G401.6 (cell line): ENCODE data around the gene CLK4.

Experiments used
- FAIRE-seq: peaks from 2 replicates; lab custom pipeline; 2012; peaks lifted over from hg19 to GRCh38; lab: Jason Lieb, UNC

The CLK4 gene

DNA sequence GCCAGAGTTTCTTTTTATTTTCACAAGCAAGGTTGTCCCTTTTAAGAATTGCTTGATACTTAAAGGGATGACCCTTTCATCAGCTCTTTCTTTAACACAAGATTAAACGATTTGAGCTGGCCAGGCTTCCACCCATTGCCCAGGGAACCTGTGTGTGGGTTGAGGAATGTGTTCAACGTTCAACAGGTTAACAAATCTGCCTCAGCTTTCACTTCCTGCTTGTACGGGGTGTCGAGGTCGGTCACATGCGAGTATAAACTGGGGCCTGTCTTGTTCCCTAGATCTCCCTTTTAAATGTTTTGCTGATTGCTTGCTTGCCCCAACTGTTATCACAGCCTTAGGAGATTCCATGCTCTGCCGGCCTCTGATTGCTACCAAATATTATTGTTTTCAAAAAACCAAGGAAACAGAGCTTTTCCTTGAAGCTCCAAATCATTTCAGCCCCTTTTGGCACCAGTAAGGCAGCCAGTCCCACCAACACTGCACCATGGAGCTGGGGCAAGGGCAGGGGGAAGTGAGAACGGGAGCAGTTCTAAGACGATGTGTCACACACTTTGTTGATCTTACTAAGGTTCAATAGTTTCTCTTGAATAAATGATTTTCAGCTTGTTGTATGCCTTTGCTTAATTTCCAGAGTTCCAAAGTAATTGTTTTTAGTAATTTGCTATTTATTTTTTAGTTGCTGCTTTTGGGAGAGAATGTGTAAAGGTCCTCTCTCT is 10.7 kb upstream of the CLK4 start:
- FAIRE-seq: no peak

- FAIRE-seq: no peak
These were observed 5.4 kb upstream of the CLK4 start for GRCh38 chr5:178632285-178632684.

DNA sequence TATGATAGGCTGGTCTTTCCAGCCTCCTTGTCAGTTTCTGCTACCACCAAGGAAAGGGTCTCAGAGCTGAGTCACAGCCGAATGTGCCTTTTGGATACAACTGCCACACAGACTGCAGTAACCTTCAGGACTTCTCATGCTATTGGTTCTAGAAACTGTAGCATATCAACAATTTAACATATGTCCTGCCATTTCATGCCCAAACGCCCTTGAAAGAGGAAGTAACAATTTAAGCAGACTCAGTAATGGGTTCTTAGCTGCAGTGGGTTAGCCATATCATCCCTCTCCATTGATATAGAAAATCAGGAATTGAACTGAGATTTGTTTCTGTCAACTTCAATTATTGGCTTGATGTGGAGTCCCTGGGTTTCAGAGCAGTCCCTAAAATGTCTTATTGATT is 4.1 kb upstream of the CLK4 start:
- FAIRE-seq: no peak

GRCh38 chr5:178630475-178630930 is 3.7 kb upstream of the CLK4 start:
- no peak for FAIRE-seq

DNA sequence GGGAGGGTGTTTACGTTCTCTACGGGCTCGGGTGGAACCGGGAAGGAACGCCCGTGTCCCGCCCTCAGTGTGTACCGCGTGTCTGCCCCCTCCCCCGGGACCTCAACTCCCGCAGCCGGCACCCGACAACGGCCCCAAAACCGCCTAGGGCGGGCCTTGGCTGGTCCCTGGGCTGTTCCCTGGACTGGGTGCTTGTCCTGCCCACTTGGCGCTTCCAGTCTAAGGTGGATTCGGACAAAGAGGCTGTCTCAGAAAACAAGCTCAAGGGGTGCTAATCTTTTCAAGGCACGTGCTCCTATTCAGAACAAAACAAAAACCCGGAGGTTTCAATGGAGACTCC is 379 bp upstream of the CLK4 start:
- no peak for FAIRE-seq

DNA sequence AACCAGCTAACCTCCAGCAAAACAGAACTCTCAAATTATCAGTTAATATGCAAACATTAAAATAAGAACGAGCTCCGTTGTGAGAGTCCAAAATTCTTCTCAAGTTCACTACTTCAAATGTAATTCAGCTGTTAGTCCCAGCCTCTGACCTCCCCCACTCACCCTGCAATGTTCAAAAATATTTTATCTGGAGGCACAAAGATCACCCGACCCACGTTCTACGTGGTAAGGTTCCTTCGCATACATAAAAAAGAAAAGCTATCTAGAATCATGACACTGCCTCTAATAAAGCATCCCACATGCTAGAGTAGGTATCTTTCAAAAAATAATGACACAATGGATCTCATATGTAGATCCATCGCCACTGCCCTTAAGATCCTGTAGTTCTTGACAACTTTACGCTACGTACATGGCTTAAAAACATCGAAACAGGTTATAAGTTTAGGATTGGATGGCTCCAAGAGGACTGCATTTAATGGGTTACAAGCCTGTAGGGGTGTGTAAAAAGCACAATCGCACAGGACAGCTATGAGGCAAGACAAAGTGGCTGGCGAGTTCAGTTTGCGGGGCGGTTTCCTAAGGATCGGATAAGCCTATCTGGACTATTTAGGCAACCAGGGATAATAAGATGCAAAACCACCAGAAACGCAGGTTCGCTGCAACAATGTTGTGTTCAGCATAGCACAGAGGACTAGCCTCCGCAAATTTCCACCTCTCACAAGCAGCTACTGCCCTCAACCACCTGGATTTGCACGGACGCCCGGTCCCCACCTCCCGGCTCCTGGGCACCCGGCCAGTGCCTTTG is 969 bp downstream of the CLK4 start:
- FAIRE-seq: no peak

- no peak for FAIRE-seq
These were observed 2.0 kb downstream of the CLK4 start for GRCh38 chr5:178624631-178625546.

DNA sequence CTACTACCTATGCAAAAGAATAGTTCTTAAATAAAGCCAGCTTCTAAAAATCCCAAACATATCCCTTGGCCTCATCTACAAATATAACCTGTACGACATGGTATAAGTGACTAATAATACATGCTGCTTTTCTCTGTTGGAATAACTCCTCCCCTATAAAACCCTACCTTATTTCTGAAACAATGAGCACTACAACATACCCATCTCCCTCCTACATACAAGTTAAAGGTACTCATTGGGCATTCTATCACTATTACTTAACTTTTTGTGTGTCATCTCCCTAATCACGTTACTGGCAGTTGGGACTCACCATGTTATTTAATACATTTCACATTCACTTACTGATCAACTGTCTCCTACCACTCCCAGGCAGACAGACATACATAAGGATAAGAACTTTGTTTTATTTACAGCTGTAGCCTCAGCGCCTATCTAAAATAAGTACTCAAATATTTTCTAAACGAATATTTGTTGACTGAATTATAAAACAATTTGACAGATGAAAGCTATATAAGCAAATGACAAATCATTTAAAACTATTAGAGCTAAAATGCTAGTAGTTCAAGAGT is 4.1 kb downstream of the CLK4 start:
- FAIRE-seq: no peak

DNA sequence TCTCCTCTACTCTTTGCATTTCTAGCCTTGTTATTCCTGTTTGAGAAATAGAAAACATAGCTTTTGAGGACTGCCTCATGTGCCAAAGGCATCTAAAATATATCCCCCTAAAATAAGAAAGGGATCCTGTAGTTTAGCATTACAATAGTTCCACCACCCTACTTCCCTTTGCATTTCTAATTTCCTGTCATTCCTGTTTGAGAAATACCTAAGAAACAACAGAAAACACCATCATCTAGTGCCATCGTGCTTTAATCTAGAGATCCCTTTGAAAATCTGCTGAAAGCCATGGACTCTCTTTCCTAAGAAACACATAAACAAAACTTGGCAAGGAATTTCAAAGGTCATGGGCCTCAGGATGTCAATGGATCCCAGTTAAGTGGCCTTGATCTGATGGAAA is 7.5 kb downstream of the CLK4 start:
- no peak for FAIRE-seq

DNA sequence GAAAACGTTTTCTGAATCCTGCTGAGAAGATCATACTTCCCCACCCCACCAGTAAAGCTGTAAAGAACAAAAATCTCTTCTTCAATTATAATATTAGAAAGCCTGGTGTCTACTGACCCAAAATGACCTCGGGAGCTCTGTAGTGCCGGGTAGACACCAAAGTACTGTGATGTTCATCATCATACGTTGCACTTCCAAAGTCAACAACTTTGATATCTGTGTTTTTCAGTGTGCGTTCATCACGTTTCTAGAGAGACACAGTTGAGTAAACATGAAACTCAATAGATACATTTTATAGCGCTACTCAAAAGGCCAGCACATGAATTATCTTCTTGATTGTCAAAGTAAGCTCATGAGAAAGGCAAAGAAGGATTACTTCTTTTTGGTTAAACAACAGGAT is 14.6 kb downstream of the CLK4 start:
- FAIRE-seq: no peak

GRCh38 chr5:178606269-178606668 is 20.6 kb downstream of the CLK4 start:
- FAIRE-seq: no peak

DNA sequence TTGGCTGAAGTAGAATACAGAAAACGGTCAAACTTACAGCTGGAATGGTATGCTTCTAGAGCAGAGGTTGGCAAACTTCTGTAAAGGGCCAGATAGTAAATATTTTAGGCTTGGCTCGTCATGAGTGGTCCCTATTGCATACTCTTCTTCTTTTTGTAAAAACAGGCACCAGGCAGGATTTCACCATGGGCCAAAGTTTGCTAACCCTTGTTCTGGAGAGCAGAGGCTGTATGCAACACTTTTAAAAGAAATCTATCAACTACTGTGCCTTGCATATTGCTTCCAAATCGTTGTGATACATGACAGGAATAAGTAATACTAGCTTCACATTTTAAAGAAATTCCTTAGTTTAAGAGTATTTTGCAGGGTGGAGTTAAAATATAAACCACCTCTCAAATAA is 21.1 kb downstream of the CLK4 start:
- no peak for FAIRE-seq

DNA sequence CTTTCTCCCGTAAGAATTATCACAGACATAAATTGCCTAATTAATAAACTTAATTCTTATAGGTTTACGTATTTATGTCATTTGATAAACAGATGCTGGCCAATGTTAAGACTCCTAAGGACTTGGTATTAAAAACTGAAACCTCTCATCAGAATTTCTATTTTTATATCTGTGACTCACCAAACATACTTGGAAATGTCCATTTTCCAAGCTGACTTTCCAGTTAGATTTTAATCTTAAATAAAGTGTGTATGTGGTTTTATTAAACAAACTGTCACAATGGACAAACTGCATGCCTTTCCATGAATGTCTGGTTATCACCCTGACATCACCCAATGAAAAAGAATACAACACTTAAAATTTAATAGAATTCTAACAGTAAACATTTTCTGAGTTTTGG is 24.1 kb downstream of the CLK4 start:
- no peak for FAIRE-seq

DNA sequence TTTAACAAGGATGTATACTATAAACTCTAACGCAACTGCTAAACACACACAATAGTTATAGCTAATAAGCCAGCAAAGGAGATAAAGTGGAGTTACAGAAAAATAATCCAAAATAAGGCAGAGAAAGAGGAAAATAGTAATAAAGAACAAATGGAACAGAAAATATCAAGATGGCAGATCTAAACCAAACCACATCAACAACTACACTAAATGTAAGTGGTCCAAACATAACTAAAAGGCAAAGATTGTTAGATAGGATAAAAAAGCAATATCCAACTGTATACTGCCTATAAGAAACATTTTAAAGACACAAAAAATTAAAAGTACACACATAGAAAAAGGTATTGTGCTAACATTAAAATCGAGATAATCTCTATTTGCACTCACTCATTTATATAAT is 31.1 kb downstream of the CLK4 start:
- FAIRE-seq: no peak

- FAIRE-seq: no peak
These were observed 31.7 kb downstream of the CLK4 start for GRCh38 chr5:178595150-178595549.

- no peak for FAIRE-seq
These were observed 35.9 kb downstream of the CLK4 start for GRCh38 chr5:178590924-178591423.

DNA sequence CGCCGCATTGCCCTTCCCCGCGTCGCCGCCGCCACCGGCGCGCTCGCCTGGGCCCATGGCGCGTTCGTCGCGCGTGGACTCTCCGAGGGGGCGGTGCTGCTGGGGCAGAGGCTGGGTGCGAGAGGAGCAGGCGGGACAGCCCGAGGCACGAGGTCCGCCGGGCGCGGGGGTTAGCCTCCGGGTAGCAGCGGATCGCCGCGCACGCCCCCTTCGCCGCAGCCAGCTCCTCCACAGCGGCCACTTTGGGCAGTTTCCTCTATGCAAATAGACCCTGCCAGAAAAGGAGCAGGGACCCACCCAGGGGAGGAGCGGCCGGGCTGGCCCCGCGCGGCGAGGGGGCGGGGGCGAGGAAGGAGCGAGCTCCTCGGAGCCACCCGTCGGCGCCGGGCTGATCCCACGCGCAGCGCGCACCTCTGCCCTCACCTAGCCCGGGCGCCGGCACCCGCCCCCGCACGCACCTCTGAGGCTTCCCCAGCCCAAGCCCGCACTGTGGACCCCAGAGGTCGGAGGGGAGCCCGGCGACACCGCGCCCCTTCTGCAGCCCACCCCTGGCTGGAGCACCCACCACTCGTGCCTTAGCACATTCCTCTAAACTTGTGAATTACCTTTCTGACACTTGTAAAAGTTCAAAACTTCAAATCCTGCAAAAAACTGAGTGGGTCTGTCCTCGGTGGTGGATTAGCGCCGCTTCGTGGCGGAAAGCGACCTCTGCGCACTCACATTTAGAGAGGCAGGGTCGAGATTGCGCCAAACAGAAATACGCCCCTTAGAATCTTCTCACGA is 36.5 kb downstream of the CLK4 start, which contains the start of gene COL23A1:
COL23A1 (minus strand) TSS at position 253 of the 783 bp plus-strand sequence.
- no peak for FAIRE-seq

DNA sequence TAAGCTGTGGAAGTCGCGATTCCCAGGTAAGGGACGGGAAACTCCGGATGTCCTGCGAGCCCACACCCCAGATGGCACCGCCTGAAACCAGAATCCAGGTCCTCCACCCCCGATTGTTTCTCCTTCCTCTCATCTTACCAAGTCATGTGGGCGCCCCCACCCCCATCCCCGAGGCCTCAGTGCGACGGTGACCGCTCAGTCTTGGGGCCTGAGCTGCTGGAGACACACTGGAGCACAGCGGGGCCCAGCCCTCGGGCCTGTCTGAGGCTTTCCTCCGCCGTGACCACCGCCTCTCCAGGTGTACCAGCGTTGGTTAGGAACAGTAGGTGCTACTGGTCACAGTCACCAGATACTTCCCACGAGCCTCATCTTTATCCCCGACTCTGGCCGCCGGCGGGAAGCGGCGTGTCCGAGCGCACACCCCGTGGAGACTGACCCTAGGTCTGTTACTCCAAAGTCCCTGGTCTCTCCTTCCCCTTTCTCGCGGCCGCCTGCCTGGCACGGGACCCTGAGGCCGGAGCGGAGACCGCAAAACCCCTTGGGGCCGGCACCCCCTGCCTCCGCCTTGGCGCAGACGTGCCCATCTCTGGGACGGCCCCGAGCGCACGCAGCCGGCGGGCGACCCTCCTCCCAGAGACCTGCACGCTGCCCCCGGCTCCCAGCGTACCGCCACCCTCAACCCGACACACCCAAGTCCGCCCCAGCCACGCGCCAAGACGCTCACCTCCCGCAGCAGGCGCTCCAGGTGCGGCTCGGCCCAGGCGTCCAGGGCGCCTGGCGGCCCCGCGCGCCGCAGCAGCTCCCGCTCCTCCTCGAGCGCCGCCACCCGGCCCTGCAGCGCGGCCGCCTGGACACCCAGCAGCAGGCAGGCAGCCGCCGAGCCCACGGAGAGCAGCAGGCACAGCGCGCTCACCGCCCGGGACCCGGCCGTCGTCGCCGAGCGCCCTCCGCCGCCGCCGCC is 37.4 kb downstream of the CLK4 start:
- no peak for FAIRE-seq

- FAIRE-seq: no peak
These were observed 38.1 kb downstream of the CLK4 start for GRCh38 chr5:178588769-178589168.
